Limb (tissue), 2 donors: ENCODE data around the gene GAS7.
A peak's percentile ranks its signal among the peaks of the same experiment; 100 is the strongest.
"Not testable (repeated sequence)": the region's sequence is repeated elsewhere in the genome, so short reads cannot be mapped to it uniquely, and the experiment has no call there.

Experiments used
- DNase-seq, 2 donors: peaks; one replicate each; pipeline ENCODE4 v3.0.0-alpha.2; 2016; ENCODE audit errors: extremely low spot score in 2 of 2

GAS7 gene

GRCh38 chr17:10114931-10115535 lies 83.4 kb downstream of the GAS7 start:
- DNase-seq: peak; percentile 78 to 84

- DNase-seq: no peak
These were observed 85.4 kb downstream of the GAS7 start for GRCh38 chr17:10112962-10113361.

GRCh38 chr17:10111907-10112452 lies 86.4 kb downstream of the GAS7 start:
- no peak for DNase-seq

- DNase-seq: no peak
These were observed 89.3 kb downstream of the GAS7 start for GRCh38 chr17:10109146-10109545.

- DNase-seq: no peak
These were observed 90.9 kb downstream of the GAS7 start for GRCh38 chr17:10107316-10108165.

GRCh38 chr17:10106067-10106466 lies 92.3 kb downstream of the GAS7 start:
- DNase-seq: no peak

- DNase-seq: no peak
These were observed 92.8 kb downstream of the GAS7 start for GRCh38 chr17:10105513-10106001.

- DNase-seq: no peak
These were observed 94.7 kb downstream of the GAS7 start for GRCh38 chr17:10103712-10104111.

- DNase-seq: no peak
These were observed 95.6 kb downstream of the GAS7 start for GRCh38 chr17:10102817-10103216.

- peak in 1 of 2 donors; percentile 42 for DNase-seq
These were observed 99.3 kb downstream of the GAS7 start for GRCh38 chr17:10099051-10099571.

GRCh38 chr17:10096596-10096995 lies 101.8 kb downstream of the GAS7 start:
- peak in 1 of 2 donors; percentile 12 for DNase-seq

GRCh38 chr17:10095295-10095694 lies 103.1 kb downstream of the GAS7 start:
- DNase-seq: not testable (repeated sequence)

- DNase-seq: peak in 1 of 2 donors; percentile 14
These were observed 103.6 kb downstream of the GAS7 start for GRCh38 chr17:10094797-10095196.

- peak in 1 of 2 donors; percentile 8 for DNase-seq
These were observed 105.8 kb downstream of the GAS7 start for GRCh38 chr17:10092595-10092994.

- DNase-seq: peak in 1 of 2 donors; percentile 8
These were observed 107.4 kb downstream of the GAS7 start for GRCh38 chr17:10091046-10091445.

GRCh38 chr17:10089196-10089804 lies 109.1 kb downstream of the GAS7 start:
- DNase-seq: no peak

- DNase-seq: no peak
These were observed 110.0 kb downstream of the GAS7 start for GRCh38 chr17:10088444-10088843.

GRCh38 chr17:10087355-10087754 lies 111.1 kb downstream of the GAS7 start:
- DNase-seq: no peak

GRCh38 chr17:10083864-10084263 lies 114.5 kb downstream of the GAS7 start:
- DNase-seq: no peak

- DNase-seq: no peak
These were observed 115.6 kb downstream of the GAS7 start for GRCh38 chr17:10082795-10083194.

GRCh38 chr17:10081571-10082169 lies 116.7 kb downstream of the GAS7 start:
- no peak for DNase-seq
